Calu3 (cell line): ENCODE data around the gene SHROOM3. TPM values are rescaled to one million over a fixed set of nuclear protein-coding genes. Genes with fewer than 3 reads are reported as not detected.

Experiments
- BruUV-seq: library from RNA; stranded (reverse); fragments of 400-500 nt; replicated peaks from 2 replicates; lab custom pipeline; 2021; lab: Mats Ljungman, UMichigan
- CTCF ChIA-PET: fragments of 300-600 bp; sonication (Branson Sonifier 250); formaldehyde crosslinking; loops from one replicate; lab custom pipeline; 2022; ENCODE audit warnings: antibody characterized with exemption; lab: Charles Lee
- DNase-seq: peaks from one replicate; pipeline ENCODE4 v3.0.0; 2022
- H3K27ac Mint-ChIP-seq: one replicate; pipeline ENCODE4 v1.8.0; 2022; ENCODE audit warnings: mixed read lengths; ENCODE audit not compliant: unreplicated experiment
- H3K27me3 Mint-ChIP-seq: one replicate; pipeline ENCODE4 v1.8.0; 2022; ENCODE audit warnings: mixed read lengths; ENCODE audit not compliant: unreplicated experiment
- H3K36me3 Mint-ChIP-seq: one replicate; pipeline ENCODE4 v1.8.0; 2022; ENCODE audit warnings: mild to moderate bottlenecking, moderate library complexity, mixed read lengths; ENCODE audit not compliant: insufficient read depth, unreplicated experiment
- H3K4me1 Mint-ChIP-seq: one replicate; pipeline ENCODE4 v1.8.0; 2022; ENCODE audit warnings: mild to moderate bottlenecking, low read depth, mixed read lengths; ENCODE audit not compliant: unreplicated experiment
- H3K4me3 Mint-ChIP-seq: one replicate; pipeline ENCODE4 v1.8.0; 2022; ENCODE audit warnings: mild to moderate bottlenecking, low read depth, moderate library complexity, mixed read lengths; ENCODE audit not compliant: unreplicated experiment
- H3K9me3 Mint-ChIP-seq: one replicate; pipeline ENCODE4 v1.8.0; 2022; ENCODE audit warnings: low read depth, mixed read lengths; ENCODE audit not compliant: unreplicated experiment
- intact Hi-C: fragments of 100-400 bp; cut with micrococcal nuclease; formaldehyde crosslinking; loops from one replicate; pipeline ENCODE4 v1.10.0; 2022; ENCODE audit not compliant: unreplicated experiment
- total RNA-seq: library from RNA; stranded (reverse); gene quantifications from 2 replicates; pipeline ENCODE4 v1.2.3, GENCODE V29; 2022
- TF ChIP-seq, protein P1 (sequence below): fragments of 200-600 bp; IDR thresholded peaks from one replicate; pipeline ENCODE4 v1.8.0; 2022; ENCODE audit warnings: antibody characterized with exemption; ENCODE audit not compliant: unreplicated experiment

Gene SHROOM3
- total RNA-seq, 1 experiment from 2014 or later, result 114 TPM

GRCh38 chr4:76492055-76492454 is 57.0 kb downstream of the SHROOM3 start:
- peaks cover 17% of the 10 kb centered on the region for H3K4me1 Mint-ChIP-seq
- CTCF ChIA-PET, result no interaction called here
- intact Hi-C loops, result no loop called here
- no peaks in the 10 kb centered on the region for H3K9me3 Mint-ChIP-seq
- peaks cover 4% of the 10 kb centered on the region for H3K36me3 Mint-ChIP-seq
- TF ChIP-seq, protein P1, sequence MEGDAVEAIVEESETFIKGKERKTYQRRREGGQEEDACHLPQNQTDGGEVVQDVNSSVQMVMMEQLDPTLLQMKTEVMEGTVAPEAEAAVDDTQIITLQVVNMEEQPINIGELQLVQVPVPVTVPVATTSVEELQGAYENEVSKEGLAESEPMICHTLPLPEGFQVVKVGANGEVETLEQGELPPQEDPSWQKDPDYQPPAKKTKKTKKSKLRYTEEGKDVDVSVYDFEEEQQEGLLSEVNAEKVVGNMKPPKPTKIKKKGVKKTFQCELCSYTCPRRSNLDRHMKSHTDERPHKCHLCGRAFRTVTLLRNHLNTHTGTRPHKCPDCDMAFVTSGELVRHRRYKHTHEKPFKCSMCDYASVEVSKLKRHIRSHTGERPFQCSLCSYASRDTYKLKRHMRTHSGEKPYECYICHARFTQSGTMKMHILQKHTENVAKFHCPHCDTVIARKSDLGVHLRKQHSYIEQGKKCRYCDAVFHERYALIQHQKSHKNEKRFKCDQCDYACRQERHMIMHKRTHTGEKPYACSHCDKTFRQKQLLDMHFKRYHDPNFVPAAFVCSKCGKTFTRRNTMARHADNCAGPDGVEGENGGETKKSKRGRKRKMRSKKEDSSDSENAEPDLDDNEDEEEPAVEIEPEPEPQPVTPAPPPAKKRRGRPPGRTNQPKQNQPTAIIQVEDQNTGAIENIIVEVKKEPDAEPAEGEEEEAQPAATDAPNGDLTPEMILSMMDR, result no peak
- H3K4me3 Mint-ChIP-seq, result no peak overlapping the region
- DNase-seq, result no peak
- BruUV-seq, result no TSS peak
- H3K27me3 Mint-ChIP-seq, result no peaks in the 10 kb centered on the region
- H3K27ac Mint-ChIP-seq, result no peak overlapping the region

GRCh38 chr4:76494243-76494642 is 59.2 kb downstream of the SHROOM3 start:
- H3K4me3 Mint-ChIP-seq, result no peak overlapping the region
- no peaks in the 10 kb centered on the region for H3K27me3 Mint-ChIP-seq
- H3K36me3 Mint-ChIP-seq, result no peaks in the 10 kb centered on the region
- BruUV-seq, result no TSS peak
- intact Hi-C loops, result no loop called here
- TF ChIP-seq, protein P1, result no peak
- H3K4me1 Mint-ChIP-seq, result peaks cover 20% of the 10 kb centered on the region
- no peaks in the 10 kb centered on the region for H3K9me3 Mint-ChIP-seq
- CTCF ChIA-PET, result no interaction called here
- no peak for DNase-seq
- no peak overlapping the region for H3K27ac Mint-ChIP-seq

DNA sequence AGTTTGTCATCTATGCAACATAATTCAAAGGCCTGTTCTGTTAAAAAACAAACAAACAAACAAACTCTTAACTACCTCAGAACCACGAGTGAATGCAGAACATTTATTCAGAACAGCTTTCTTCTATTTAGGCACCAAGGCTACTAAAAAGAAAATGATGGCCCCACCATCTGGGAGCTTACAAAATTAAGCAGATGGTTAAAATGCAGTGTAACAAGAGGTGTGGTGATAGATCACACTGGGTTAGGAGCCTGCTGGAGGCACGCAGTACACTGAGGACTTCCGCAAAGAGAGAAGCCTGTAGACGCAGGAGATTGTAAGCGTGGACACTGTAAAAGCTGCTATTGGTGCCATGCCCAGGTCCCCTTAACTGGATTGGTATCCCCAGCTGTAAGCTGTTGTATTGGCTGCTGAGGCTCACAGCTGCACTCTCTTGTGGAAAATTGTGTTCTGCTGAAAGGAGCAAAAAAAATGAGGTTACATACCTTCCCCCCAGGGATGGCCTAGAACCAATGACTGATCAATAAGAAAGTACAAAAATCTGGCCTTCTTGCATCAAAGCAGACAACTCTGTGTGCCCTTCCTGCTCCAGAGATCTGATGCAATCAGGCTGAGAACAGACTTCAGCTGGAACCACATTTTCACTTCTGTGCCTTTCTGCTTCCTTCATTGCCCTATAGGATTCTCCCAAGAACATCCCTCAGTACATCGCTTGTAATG is 60.0 kb downstream of the SHROOM3 start:
- no peak for DNase-seq
- Mint-ChIP-seq H3K27ac (no peak overlapping the region), H3K27me3 (no peaks in the 10 kb centered on the region), H3K36me3 (no peaks in the 10 kb centered on the region), H3K9me3 (no peaks in the 10 kb centered on the region), H3K4me1 (peaks cover 15% of the 10 kb centered on the region), H3K4me3 (no peak overlapping the region)
- intact Hi-C loops, result no loop called here
- TF ChIP-seq, protein P1, result no peak
- CTCF ChIA-PET, result no interaction called here
- no TSS peak for BruUV-seq

DNA sequence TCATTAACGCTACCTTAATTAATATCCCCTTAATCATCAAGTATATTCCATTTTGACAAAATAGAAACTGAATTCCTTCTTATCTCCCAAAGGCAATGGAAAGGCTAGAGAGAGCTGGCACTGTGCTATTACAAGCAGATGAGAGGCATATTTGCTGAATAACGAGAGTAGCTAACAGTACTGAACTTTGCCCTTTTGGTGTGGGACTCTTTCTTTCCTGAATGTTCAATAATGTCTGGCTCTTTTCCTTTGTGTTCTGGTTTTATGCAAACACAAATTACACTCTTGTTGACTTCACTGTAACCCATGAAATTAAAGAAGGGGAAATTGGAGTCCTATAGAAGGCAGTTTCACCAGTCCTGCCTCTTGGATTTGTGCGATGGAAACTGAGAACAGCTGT is 63.5 kb downstream of the SHROOM3 start:
- no peak overlapping the region for H3K4me3 Mint-ChIP-seq
- TF ChIP-seq, protein P1, result no peak
- no TSS peak for BruUV-seq
- H3K27ac Mint-ChIP-seq, result no peak overlapping the region
- no peak for DNase-seq
- H3K4me1 Mint-ChIP-seq, result peaks cover 15% of the 10 kb centered on the region
- CTCF ChIA-PET, result interaction anchor here (0.8 to 1.7 kb wide), 2 partner anchors 62 to 67 kb away, joined by 4 to 6 read pairs; no protein-coding TSS in a partner anchor
- no peaks in the 10 kb centered on the region for H3K36me3 Mint-ChIP-seq
- intact Hi-C loops, result no loop called here
- H3K27me3 Mint-ChIP-seq, result no peaks in the 10 kb centered on the region
- H3K9me3 Mint-ChIP-seq, result no peaks in the 10 kb centered on the region
